HEK293T (cell line): Measurements from ENCODE around the gene TESK2.
A peak's percentile ranks its signal among the peaks of the same experiment; 100 is the strongest.

Experiments used
- CTCF ChIA-PET: fragments of 350-600 bp; formaldehyde crosslinking; extraction: SDS; loops from one replicate; lab custom pipeline; 2021; ENCODE audit warnings: antibody characterized with exemption, inconsistent platforms; lab: Yijun Ruan, JAX
- POLR2A ChIA-PET: fragments of 350-600 bp; formaldehyde crosslinking; extraction: SDS; loops from one replicate; lab custom pipeline; 2020; ENCODE audit warnings: antibody characterized with exemption, inconsistent platforms; lab: Yijun Ruan, JAX
- DNase-seq: peaks from one replicate; pipeline ENCODE4 v3.0.0; 2012; ENCODE audit warnings: mixed read lengths; ENCODE audit errors: extremely low spot score
- ARNT ChIP-seq: fragments of 450-650 bp; IDR thresholded peaks from 2 replicates; pipeline ENCODE4 v1.6.1; 2017; ENCODE audit warnings: mild to moderate bottlenecking
- BHLHE40 ChIP-seq: fragments of 450-650 bp; IDR thresholded peaks from 2 replicates; pipeline ENCODE4 v1.6.1; 2016; ENCODE audit warnings: mild to moderate bottlenecking, moderate library complexity, borderline replicate concordance
- CTBP1 ChIP-seq: fragments of 450-650 bp; IDR thresholded peaks from 2 replicates; pipeline ENCODE4 v1.6.1; 2016; ENCODE audit warnings: borderline replicate concordance
- ELF4 ChIP-seq: fragments of 450-650 bp; IDR thresholded peaks from 2 replicates; pipeline ENCODE4 v1.6.1; 2017; ENCODE audit warnings: antibody characterized with exemption
- FOXA1 ChIP-seq: fragments of 450-650 bp; IDR thresholded peaks from 2 replicates; pipeline ENCODE4 v1.6.1; 2016; ENCODE audit warnings: mild to moderate bottlenecking
- FOXK2 ChIP-seq: fragments of 450-650 bp; IDR thresholded peaks from 2 replicates; pipeline ENCODE4 v1.6.1; 2016; ENCODE audit warnings: mild to moderate bottlenecking
- FOXM1 ChIP-seq: fragments of 450-650 bp; IDR thresholded peaks from 2 replicates; pipeline ENCODE4 v1.6.1; 2017; ENCODE audit warnings: mild to moderate bottlenecking, borderline replicate concordance
- HDGF ChIP-seq: fragments of 450-650 bp; IDR thresholded peaks from 2 replicates; pipeline ENCODE4 v1.6.1; 2017; ENCODE audit warnings: antibody characterized with exemption, borderline replicate concordance
- L3MBTL2 ChIP-seq: fragments of 450-650 bp; conservative IDR thresholded peaks from 2 replicates; pipeline ENCODE4 v1.6.1; 2016; ENCODE audit warnings: mild to moderate bottlenecking
- LEF1 ChIP-seq: fragments of 450-650 bp; IDR thresholded peaks from 2 replicates; pipeline ENCODE4 v1.6.1; 2017; ENCODE audit warnings: mild to moderate bottlenecking, borderline replicate concordance
- NFRKB ChIP-seq: fragments of 450-650 bp; IDR thresholded peaks from 2 replicates; pipeline ENCODE4 v1.6.1; 2016; ENCODE audit warnings: mild to moderate bottlenecking, moderate library complexity
- SP1 ChIP-seq: fragments of 450-650 bp; IDR thresholded peaks from 2 replicates; pipeline ENCODE4 v1.6.1; 2017
- SUZ12 ChIP-seq: fragments of 450-650 bp; IDR thresholded peaks from 2 replicates; pipeline ENCODE4 v1.6.1; 2016; ENCODE audit warnings: mild to moderate bottlenecking
- TARDBP ChIP-seq: fragments of 450-650 bp; IDR thresholded peaks from 2 replicates; pipeline ENCODE4 v1.6.1; 2016
- ZNF384 ChIP-seq: fragments of 450-650 bp; IDR thresholded peaks from 2 replicates; pipeline ENCODE4 v1.6.1; 2016
- TF ChIP-seq, protein P1 (sequence below): fragments of 450-650 bp; IDR thresholded peaks from 2 replicates; pipeline ENCODE4 v1.6.1; 2016

Gene TESK2

GRCh38 chr1:45400049-45400448 is 90.9 kb downstream of the TESK2 start:
- no peak for TF ChIP-seq HDGF
- TF ChIP-seq TARDBP = no peak
- no peak for TF ChIP-seq ELF4
- TF ChIP-seq FOXK2 = no peak
- no peak for TF ChIP-seq L3MBTL2
- TF ChIP-seq, protein P1, sequence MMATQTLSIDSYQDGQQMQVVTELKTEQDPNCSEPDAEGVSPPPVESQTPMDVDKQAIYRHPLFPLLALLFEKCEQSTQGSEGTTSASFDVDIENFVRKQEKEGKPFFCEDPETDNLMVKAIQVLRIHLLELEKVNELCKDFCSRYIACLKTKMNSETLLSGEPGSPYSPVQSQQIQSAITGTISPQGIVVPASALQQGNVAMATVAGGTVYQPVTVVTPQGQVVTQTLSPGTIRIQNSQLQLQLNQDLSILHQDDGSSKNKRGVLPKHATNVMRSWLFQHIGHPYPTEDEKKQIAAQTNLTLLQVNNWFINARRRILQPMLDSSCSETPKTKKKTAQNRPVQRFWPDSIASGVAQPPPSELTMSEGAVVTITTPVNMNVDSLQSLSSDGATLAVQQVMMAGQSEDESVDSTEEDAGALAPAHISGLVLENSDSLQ = no peak; the same call in 1 of the 2 replicates
- no peak for TF ChIP-seq CTBP1
- TF ChIP-seq LEF1 = no peak
- no peak for TF ChIP-seq SUZ12
- no peak for TF ChIP-seq BHLHE40
- no peak for TF ChIP-seq FOXM1
- TF ChIP-seq FOXA1 = no peak
- no peak for TF ChIP-seq NFRKB
- ChIA-PET POLR2A (no interaction called here), CTCF (no interaction called here)
- no peak for DNase-seq

DNA sequence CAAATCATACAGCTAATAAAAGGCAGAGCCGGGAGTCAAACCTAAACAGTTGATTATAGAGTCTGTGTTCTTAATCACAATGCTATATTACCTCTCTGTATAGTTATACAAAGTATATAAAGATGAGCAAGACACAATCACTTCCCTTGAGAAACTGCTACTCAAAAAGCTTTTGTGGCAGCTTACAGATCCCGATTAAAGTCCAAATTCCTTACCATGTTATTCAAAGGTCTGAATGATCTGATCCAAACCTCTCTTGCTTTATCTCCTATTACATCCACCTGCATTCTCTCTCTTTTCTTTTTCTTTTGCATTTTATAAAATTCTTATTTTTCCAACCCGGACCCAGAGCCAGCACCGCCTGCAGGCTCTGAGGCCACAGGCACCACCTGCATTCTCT is 93.7 kb downstream of the TESK2 start:
- ChIA-PET POLR2A (interaction anchor here (1.7 kb wide), 1 partner anchor 57 kb away, joined by 9 read pairs; the partner anchor contains the start of genes MUTYH and TOE1), CTCF (no interaction called here)
- DNase-seq = no peak
- TF ChIP-seq ARNT (no peak), FOXK2 (no peak)
- TF ChIP-seq, protein P1 = no peak

DNA sequence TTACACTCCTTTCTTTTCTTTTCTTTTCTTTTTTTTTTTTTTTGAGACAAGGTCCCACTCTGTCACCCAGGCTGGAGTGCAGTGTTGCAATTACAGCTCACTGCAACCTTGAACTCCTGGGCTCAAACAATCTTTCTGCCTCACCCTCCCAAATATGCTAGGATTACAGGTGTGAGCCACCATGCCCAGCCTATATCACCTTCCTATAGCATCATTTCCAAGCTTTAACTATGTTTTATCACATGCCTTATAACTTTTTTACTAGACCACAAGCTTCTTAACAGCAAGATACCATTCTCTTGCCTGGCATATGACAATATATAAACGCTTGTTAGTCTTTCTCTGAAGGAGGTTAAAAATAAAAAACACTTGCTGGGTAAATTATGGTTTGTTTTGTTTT is 95.4 kb downstream of the TESK2 start:
- CTCF ChIA-PET = interaction anchor here (0.9 kb wide), 1 partner anchor 381 kb away, joined by 3 read pairs; no protein-coding TSS in a partner anchor
- POLR2A ChIA-PET = interaction anchor here (1.7 kb wide), 1 partner anchor 55 kb away, joined by 4 read pairs; the partner anchor contains the start of genes MUTYH and TOE1
- TF ChIP-seq ZNF384 = no peak
- no peak for TF ChIP-seq CTBP1
- TF ChIP-seq BHLHE40 = no peak
- TF ChIP-seq HDGF = no peak
- no peak for TF ChIP-seq SP1
- no peak for TF ChIP-seq FOXK2
- TF ChIP-seq LEF1 = no peak
- DNase-seq = no peak

DNA sequence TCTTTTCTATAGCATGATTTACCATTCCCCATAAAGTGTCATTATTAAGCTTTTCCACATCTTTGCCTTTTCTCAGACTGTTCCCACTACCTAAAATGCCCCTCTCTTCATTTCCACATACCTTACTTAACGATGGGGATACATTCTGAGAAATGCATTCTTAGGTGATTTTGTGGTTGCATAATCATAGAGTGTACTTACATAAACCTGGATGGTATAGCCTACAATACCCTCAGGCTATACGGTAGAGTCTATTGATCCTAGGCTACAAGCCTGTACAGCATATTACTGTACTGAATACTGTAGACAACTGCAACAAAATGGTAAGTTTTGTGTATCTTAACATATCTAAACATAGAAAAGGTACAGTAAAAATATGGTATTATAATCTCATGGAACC is 95.9 kb downstream of the TESK2 start:
- ChIA-PET POLR2A (no interaction called here), CTCF (interaction anchor here (0.9 kb wide), 1 partner anchor 380 kb away, joined by 3 read pairs; no protein-coding TSS in a partner anchor)
- no peak for DNase-seq
- TF ChIP-seq, protein P1 = no peak
- TF ChIP-seq ZNF384 (no peak), CTBP1 (no peak), ELF4 (no peak), HDGF (no peak)

DNA sequence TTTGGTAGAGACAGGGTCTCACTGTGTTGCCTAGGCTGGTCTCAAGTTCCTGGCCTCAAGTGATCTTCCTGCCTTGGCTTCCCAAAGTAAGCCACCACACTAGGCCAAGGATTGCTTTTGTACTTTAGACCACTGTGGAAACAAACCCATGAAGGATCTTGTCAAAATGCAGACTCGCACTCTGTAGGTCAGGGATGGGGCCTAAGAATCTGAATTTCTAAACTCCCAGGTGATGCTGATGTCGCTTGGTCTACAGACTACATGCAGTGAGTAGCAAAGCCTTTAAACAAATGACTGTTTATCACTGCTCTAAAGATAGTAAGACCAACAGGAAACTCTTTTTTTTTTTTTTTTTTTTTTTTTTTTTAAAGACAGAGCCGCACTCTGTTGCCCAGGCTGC is 96.6 kb downstream of the TESK2 start:
- TF ChIP-seq ZNF384 = no peak
- no peak for TF ChIP-seq BHLHE40
- TF ChIP-seq SUZ12 = no peak
- TF ChIP-seq NFRKB = no peak
- no peak for TF ChIP-seq SP1
- no peak for TF ChIP-seq HDGF
- no peak for TF ChIP-seq LEF1
- no peak for TF ChIP-seq FOXA1
- no peak for TF ChIP-seq ELF4
- no peak for TF ChIP-seq CTBP1
- TF ChIP-seq, protein P1 = no peak
- ChIA-PET CTCF (no interaction called here), POLR2A (no interaction called here)
- DNase-seq = no peak

DNA sequence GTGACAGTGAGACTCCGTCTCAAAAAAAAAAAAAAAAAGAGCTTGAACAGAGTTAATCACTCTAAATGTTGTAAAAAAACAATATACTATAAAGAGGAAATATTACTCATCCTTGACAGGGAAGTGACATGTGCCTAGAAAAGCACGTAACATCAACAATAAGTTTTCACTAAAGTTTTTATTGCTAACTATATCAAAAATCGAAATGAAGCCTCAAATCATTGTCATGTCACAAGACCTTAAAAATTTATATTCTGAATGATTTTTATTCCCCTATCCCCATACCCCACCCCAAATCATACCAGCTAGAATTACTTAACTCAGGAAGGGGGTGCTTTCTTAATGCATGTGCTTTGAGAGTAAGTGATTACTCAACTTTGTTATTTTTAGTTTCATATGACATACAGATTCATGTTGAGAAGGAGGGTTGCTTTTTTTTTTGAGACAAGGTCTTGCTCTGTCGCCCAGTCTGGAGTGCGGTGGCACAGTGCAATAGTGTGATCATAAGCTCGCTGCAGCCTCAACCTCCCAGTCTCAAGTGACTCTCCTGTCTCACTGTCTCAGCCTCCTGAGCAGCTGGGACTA is 97.2 kb downstream of the TESK2 start:
- ChIA-PET POLR2A (no interaction called here), CTCF (interaction anchor here (0.6 kb wide), 2 partner anchors 31 to 575 kb away, joined by 4 to 6 read pairs; no protein-coding TSS in a partner anchor)
- no peak for DNase-seq
- TF ChIP-seq FOXM1 (no peak), ZNF384 (0 out of 2 replicates have a peak, but pooled peaks have one; percentile 23)

DNA sequence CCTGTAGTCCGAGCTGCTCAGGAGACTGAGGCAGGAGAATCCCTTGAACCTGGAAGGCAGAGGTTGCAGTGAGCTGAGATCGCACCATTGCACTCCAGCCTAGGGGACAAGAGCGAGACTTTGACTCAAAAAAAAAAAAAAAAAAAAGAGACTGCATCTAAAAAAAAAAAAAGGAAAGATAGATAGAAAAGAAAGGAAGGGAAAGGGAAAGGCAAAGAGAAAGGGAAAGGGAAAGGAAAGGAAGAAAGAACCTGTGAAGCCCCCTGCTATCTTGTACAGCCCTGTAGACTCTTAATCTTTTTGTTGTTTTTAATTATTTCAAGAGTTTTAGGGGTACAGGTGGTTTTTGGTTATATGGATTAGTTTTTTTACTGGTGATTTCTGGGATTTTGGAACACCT is 104.7 kb downstream of the TESK2 start:
- DNase-seq = no peak
- TF ChIP-seq HDGF (no peak), ARNT (no peak), SUZ12 (no peak), FOXA1 (no peak), NFRKB (no peak), TARDBP (no peak), SP1 (no peak), ZNF384 (no peak), L3MBTL2 (no peak), ELF4 (no peak), FOXK2 (no peak), FOXM1 (no peak), CTBP1 (no peak), BHLHE40 (no peak), LEF1 (no peak)
- TF ChIP-seq, protein P1 = no peak
- ChIA-PET CTCF (no interaction called here), POLR2A (no interaction called here)
